Epithelial cell of proximal tubule (primary cell): ENCODE results near the gene KCNK5. TPM values are rescaled to one million over a fixed set of nuclear protein-coding genes. Genes with fewer than 3 reads are reported as not detected.

Source experiments
- DNase-seq: peaks from one replicate; pipeline ENCODE4 v3.0.0-alpha.2; 2011; ENCODE audit warnings: low read depth
- H3K4me3 ChIP-seq: 2 replicates; pipeline ENCODE4 v1.5.1; 2011; ENCODE audit warnings: low read depth, mild to moderate bottlenecking, low read length
- total RNA-seq: library from RNA; depleted of rRNA; stranded (reverse); fragments of >200 nt; gene quantifications from 2 replicates; pipeline ENCODE4 v1.2.3, GENCODE V29; 2015
- TF ChIP-seq, protein P1 (sequence below): conservative IDR thresholded peaks from 2 replicates; pipeline ENCODE4 v1.5.1; 2012; ENCODE audit warnings: low read depth, mild to moderate bottlenecking, low read length

The KCNK5 gene
- total RNA-seq, 1 donor from 2014 or later: 1.6 TPM

DNA sequence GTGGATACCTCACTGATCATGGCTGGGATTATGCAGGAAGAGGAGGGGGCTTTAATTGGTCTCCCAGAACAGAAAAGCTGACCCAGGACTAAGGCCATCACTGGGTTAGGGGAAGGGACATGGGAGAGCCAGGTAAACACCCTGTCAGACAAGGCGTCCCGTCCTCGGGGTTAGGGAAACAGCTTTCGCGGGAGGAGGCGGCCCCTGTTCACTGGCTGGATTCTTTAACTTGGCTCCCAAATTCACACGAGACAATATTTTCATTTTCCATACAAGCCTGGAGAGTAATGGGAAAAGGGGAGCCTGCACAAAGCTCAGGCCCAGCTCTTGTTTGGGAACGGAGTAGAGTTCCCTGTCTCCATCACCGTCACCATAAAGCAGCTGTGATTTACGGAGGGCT is 29.3 kb downstream of the KCNK5 start:
- no peak for DNase-seq
- TF ChIP-seq, protein P1, sequence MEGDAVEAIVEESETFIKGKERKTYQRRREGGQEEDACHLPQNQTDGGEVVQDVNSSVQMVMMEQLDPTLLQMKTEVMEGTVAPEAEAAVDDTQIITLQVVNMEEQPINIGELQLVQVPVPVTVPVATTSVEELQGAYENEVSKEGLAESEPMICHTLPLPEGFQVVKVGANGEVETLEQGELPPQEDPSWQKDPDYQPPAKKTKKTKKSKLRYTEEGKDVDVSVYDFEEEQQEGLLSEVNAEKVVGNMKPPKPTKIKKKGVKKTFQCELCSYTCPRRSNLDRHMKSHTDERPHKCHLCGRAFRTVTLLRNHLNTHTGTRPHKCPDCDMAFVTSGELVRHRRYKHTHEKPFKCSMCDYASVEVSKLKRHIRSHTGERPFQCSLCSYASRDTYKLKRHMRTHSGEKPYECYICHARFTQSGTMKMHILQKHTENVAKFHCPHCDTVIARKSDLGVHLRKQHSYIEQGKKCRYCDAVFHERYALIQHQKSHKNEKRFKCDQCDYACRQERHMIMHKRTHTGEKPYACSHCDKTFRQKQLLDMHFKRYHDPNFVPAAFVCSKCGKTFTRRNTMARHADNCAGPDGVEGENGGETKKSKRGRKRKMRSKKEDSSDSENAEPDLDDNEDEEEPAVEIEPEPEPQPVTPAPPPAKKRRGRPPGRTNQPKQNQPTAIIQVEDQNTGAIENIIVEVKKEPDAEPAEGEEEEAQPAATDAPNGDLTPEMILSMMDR: no peak

DNA sequence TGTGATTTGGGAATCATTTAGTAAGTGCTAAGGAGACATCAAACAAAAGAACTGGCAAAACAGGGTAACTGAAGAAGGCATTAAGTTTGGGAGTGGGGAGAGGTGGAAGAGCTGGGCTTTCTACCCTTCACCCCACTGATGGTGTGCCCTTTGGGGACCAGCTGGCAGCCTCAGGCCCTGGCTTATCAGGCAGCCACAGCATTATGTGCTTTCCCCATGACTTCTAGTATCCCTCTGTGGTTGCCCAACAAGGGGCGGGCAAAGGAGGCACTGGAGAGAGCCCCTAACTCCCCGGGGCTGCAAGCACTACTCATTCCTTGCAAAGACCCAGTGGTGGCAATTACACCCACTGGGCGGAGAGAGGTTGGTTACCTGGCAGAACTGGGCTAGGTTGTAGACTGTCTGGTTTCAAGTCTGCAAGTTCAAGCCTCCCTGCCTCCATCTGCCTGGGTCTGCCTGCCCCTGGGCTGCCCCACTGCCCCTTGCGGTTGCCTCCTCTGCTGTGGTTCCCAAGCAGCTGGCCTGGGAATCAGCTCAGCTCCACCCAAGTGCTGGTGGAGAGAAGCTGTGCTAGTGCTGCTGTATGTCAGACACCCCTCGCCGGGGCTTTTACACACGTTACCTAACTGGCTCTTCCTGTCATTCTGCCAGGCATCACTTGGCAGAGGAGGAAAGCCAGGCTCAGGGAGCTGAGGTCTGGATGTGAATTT is 29.9 kb downstream of the KCNK5 start:
- no peak for DNase-seq
- H3K4me3 ChIP-seq: no peak overlapping the region
- TF ChIP-seq, protein P1: no peak

More for the DNA sequence above, 29.3 kb downstream of the KCNK5 start:
- no peak overlapping the region for H3K4me3 ChIP-seq

DNA sequence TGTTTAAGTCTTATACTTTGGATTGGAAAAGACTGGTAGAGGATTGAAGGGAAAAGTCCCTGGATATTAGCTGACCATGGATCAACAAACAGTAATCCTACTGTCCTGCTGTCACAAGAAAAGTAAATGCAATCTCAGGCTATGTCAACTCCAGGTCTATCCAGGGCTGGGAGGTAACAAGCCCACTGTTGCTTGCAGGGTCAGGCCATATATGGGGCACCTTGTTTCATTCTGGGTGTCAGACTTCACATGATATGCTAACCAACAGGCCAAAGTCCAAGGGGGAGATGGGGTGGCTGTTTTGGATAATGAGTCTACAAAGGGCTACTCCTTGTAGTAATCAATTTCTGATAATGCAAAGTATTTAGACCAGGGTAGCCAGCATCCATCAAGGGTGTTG is 30.7 kb downstream of the KCNK5 start:
- H3K4me3 ChIP-seq: no peak overlapping the region
- no peak for DNase-seq
- TF ChIP-seq, protein P1: no peak

DNA sequence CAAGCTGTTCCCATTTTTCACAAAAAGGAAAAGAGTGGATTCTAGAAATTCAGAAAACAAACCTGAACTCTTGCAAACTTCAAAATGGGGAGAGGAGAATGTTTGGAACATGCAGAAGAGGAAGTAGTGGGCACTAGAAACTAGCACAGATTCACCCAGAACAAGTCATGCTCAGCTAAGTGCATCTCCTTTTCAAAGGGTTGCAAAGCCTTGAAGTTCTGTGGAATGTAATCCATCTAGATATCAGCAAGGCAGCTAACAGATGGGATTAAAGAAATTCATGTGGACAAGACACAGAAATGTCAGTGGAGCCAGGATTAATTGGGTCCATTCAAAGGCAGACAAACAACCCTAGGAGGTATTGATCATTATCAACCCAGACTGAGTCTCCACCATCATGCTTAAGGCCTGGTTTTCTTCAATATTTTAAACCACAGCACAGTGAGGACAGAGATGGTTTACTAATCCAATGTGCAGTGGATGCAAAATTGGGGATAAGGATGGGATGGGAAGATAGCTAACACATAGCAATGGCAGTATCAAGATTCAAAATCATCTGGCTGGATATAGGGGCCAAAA is 31.3 kb downstream of the KCNK5 start:
- no peak for DNase-seq
- TF ChIP-seq, protein P1: no peak

DNA sequence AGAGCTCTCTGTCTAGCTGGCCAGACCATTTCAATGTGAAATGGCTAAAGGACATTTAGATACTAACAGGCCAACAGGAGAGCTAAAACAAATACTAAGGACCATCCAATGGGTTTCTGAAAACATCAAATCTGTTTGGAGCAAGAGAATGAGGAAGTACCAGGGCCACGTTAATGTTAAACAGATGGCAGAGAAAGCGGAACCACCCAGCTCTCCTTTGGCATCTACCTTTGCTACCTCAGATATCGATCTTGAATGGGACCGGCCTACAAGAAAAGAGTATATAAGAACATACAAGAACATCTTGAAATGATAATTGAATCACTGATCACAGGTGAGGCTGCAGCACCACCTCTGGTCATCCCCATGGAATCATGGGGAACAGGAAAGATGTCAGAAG is 31.8 kb downstream of the KCNK5 start:
- TF ChIP-seq, protein P1: peak; percentile 19
- no peak overlapping the region for H3K4me3 ChIP-seq
- DNase-seq: no peak

More for the DNA sequence above, 31.3 kb downstream of the KCNK5 start:
- no peak overlapping the region for H3K4me3 ChIP-seq

DNA sequence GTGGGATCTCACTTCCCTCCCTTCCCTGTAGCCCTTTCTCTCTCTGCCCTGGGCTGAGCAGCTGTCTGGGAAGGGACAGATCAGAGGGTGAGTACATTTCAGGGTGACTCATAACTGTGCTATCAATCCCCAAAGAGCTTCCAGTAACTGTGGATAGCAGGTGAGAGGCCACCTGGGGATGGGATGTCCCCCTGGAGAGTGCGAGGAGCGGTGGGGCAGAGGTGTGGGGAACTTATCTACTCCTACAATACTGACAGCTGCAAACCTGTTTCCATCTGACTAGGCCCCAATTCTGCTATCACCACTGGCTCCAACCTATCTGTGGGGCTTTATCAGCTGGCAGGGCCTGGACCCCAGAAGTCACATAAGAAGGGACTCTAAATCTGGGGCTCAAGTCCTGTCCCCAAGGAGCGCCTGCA is 32.6 kb downstream of the KCNK5 start:
- TF ChIP-seq, protein P1: no peak
- no peak for DNase-seq
- no peak overlapping the region for H3K4me3 ChIP-seq
